ENCODE measurements around the gene PSMA5.

- peak in 1 of 4 experiments; percentile 5 for TF ChIP-seq CTCF (IDR thresholded peaks at IDR 0.05)
- TF ChIP-seq POLR2A (IDR thresholded peaks at IDR 0.05): peak; percentile 68
- TF ChIP-seq POLR2AphosphoS5 (IDR thresholded peaks at IDR 0.05): peak; percentile 96
These were observed at the start of gene PSMA5 for GRCh38 chr1:109426281-109427170.

All from prostate gland (tissue), 2 donors.